ENCODE measurements around the gene IL22RA1.

DNA sequence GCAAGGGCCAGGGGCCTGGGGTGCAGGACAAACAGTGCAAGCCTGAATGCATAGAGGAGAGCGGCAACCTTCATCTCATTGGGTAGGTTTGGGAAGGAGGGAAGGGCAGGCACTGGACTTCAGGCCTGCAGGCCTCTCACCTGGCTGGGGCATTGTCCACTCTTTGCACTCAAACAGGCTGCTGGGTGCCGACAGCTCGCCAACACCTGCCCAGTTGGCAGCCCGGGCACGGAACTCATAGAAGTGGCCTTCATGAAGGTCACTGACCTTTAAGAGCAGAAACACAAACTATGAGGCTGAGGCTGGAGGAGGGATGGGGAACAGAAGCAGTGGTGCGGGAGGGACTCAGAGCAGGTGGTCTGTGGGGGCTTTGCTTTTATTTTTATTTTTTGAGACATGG, 61.8 kb downstream of the IL22RA1 start:
- TF ChIP-seq CTCF (IDR thresholded peaks at IDR 0.05) (no peak), POLR2A (IDR thresholded peaks at IDR 0.05) (no peak)
